CD4-positive, alpha-beta T cell treated with Interleukin-15 for 1 hour (primary cell): ENCODE measurements around the gene RARS2.

Experiments used
- DNase-seq: peaks from one replicate; pipeline ENCODE4 v3.0.0-alpha.2; 2020

RARS2 gene

DNA sequence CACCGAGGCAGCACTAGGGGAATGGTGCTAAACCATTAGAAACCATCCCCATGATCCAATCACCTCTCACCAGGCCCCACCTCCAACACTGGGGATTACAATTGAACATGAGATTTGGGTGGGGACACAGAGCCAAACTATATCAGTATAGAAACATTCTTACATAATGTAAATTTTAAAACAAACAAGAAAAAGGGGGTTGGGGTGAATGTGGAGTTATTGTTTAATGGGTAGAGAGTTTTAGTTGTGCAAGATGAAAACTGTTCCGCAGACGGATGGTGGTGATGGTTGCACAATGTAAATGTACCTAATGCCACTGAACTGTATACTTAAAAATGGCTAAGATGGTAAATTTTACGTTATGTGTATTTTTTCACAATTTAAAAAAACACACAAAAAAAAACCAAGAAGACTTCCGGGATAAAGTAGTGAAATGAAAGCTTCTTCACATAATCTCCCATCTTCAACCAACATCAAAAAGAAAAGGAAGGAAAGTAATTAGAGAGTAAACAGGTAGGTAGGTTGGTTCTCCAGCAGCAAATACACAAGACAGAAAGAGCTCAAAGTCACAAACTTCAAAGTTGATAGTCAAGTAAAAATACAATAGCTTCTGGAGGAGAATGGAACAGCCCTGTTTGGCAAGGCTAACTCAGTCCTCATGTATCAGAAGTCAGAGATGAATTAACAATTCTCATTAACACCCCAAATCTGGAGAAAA, 16.3 kb downstream of the RARS2 start:
- no peak for DNase-seq

GRCh38 chr6:87572883-87573282, 16.9 kb downstream of the RARS2 start:
- DNase-seq, result no peak

- DNase-seq, result no peak
Observed at GRCh38 chr6:87572021-87572420, 17.8 kb downstream of the RARS2 start.

GRCh38 chr6:87561017-87561416, 28.8 kb downstream of the RARS2 start:
- DNase-seq, result no peak

DNA sequence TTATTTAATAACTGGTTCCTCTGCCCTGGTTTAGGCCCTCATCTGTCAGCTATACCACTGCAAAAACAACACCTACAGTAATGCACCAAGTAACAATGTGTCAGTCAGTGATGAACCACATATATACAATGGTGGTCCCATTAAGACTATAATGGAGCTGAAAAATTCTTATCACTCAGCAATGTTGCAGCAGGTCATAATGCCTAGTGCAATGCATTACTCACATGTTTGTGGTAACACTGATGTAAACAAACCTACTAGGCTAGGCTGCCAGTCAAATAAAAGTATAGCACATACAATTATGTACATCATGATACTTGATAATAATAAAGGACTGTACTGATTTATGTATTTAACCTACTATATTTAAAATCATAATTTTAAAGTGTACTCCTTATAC, 31.3 kb downstream of the RARS2 start:
- DNase-seq, result no peak

DNA sequence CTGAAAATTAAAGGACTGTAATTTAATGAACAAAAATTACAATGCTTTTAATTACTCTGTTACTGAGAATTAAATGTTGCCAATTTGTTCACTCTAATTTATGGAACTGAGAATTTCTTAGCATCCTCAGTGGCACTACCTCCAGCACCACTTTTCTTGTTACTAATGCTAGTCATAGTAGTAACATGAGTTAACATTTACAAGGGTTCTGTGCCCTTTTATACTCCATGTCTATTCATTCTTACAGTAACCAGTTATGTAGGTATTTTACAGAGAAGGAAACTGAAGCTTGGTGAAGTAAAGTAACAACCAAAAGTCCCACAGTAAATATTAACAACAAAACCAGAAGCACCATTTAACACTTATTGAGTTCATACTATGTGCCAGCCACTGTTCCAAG, 34.3 kb downstream of the RARS2 start:
- no peak for DNase-seq

DNA sequence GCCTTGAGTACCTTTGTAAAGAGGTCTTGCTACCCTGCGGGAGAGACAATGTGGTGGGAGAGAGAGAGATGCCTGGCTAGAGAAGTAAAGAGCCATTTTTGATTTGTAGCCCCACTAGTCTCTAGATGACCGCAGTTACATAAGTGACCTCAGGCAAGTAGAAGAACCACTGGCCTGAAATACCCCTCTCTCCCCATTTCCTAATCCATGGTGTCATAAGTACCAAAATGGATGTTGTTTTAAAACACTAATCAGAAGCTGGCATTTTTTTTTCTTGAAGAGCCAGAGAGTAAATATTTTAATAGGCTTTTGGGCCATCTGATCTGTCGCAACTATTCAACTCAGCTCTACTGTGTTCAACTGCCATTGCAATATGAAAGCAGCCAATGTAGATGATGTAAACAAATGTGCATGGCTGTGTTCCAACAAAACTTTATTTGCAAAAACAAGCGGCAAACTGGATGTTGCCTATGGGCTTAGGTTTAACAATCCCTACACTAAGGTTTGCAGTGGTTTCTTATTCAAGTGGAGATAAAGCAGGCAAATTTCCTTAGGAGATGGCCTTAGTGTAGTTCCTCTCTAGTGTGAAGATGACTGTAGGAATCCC, 36.5 kb downstream of the RARS2 start:
- no peak for DNase-seq

GRCh38 chr6:87551799-87552198, 38.0 kb downstream of the RARS2 start:
- no peak for DNase-seq

- no peak for DNase-seq
Observed at GRCh38 chr6:87544474-87544735, 45.4 kb downstream of the RARS2 start.

DNA sequence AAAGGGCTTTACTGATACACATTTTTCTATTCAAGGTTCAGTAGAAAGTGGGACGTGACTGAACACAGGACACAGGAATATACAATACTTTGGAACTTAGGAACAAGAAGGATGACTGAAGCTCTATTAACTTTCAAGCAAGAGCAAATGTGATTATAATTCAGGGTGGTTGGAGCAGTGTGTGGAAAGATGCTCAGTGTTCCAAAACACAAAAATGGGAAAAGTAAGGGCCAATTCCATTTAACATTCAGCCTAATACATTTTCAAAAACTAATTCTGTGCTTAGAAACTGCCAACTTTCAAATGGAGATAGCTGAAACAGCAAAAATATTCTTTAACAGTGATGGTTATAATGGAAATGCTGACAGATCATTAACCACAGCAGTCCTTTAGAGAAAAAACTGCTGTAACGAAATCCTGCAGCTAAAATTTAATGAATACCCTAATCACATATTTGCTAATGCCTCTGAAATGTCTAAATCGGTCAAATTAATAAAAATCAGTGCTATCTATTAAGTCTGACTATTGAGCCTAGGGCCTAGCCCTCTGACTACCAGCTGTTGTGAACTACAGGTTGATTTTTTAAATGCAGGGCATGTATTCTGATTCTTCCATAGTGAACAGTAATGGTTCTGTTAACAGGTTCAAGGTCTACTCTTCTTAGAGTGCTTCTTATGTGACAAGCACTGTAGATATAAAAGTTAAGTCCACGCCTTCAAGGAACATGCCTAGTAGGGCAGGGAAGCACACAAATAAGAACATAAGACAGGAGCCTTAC, 45.9 kb downstream of the RARS2 start:
- no peak for DNase-seq

DNA sequence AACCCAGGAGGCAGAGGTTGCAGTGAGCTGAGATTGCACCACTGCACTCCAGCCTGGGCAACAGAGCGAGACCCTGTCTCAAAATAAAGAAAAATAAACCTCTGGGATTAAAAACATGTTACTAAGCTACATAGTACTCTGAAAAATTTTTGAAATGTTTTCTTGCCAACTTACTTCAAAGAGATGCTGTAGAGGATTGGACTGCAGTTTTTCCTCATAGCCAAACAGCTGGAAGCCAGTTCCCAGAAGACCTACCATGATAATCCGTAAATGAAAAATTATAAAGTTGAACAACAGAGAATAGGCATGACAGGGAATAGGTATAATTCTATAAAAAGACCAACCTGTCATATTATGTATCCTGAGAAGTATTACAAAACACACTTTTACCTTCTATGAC, 48.0 kb downstream of the RARS2 start:
- DNase-seq, result no peak

GRCh38 chr6:87541041-87541440, 48.7 kb downstream of the RARS2 start:
- DNase-seq, result no peak

DNA sequence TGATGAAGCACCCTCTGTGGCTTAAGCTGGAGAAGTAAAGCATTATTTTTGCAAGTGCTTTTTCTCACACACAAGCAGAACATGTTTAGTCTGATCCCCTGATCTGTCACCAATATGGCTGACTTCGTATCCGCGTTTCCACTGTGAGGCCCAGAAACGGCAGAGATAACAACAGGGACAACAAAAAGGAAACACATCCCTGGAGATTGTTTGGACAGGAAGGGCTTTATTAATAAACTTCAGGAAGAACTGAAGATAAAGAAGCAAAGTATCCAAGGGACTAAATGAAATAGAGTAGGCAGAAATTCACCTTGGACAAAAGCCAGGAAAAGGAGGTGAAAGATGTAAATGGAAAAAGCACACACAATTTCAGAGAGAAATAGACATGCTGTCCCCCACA, 49.2 kb downstream of the RARS2 start:
- no peak for DNase-seq

DNA sequence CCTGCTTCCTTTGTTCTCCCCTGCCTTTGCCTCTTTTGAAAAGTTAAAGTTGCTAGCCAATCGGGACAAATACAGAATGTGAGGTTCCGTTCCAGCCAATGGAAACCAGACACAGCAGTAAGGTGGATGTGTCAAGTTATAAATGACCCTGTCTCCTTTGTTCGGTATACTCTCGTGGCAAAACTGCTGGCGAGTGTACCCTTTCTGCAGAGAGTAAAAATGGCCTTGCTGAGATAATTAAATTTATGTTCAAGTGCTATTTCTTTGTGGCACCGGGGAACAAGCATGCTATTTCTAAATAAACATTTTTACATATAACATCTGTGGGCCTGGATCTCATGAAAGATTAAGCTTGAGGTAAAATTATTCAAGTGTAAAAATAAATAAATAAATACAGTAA, 50.2 kb downstream of the RARS2 start:
- no peak for DNase-seq

GRCh38 chr6:87538510-87539260, 51.1 kb downstream of the RARS2 start:
- DNase-seq, result no peak

DNA sequence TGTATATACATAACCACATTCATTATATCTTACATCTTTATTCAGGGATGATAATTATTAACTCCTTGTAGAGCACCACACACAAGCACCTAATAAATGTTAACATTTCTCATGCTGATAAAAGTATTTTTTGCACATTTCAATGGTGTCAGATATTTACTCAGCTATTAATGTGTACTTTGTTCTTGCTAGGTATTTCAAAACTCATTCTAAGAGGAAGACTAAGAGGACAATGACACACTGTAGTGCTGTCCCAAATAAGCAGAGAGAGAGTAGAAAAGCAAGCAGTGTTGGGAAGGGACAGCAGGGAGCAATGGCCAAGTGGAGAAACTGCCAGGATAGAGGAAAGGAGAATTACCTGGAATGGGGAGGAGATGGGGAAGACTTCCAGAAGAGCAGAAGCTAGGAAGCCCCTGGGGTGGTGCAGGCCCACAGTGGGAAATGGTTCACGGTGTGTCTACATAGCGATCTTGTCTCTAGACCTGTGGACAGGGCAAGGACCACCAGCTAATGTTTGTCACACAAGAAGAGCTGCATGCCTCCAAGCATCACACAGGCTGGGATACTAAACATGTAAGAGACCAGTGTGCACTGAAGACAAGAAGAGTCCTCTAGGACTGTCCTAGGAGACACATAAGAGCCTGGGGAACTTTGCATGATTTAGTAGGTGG, 55.3 kb downstream of the RARS2 start:
- DNase-seq, result no peak

DNA sequence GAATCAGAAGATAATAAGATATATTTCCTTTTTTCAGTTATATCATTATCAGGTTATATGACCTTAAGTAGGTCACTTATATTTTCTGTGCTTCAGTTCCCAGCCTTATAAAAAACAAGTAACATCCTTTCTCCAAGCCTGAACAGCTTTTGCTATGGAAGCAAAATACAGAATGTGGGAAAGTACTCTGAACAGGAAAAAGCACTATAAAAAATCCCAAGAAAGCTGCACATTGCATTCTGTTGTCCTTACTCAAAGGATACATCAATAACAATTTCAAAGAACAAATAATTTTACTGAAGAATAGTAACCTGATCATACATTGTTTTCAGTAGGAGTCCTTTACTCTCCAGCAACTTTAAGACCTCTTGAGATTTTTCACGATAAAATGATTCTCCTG, 60.6 kb downstream of the RARS2 start:
- no peak for DNase-seq

GRCh38 chr6:87522686-87523085, 67.1 kb downstream of the RARS2 start:
- DNase-seq, result no peak

- no peak for DNase-seq
Observed at GRCh38 chr6:87518453-87518852, 71.3 kb downstream of the RARS2 start.

- no peak for DNase-seq
Observed at GRCh38 chr6:87514831-87515230, 75.0 kb downstream of the RARS2 start.

DNA sequence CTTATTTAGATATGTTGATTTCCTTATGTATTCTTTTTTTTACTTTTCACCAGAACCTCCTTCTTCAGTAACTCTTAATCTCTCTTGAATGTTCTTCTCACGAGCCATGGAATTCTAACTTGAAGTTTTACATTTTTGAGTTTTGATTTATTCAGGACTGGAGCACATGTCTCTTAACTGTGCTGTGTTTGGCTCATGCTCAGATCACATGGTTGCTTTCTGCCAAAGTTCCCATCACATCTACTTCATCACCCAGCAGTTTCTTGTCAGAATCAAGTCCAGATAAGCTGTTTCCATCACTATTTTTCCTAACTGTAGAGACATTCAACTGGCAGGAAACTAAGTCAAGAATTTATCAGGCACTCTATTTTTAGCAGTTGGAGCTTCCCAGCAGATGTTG, 85.3 kb downstream of the RARS2 start:
- DNase-seq, result no peak

DNA sequence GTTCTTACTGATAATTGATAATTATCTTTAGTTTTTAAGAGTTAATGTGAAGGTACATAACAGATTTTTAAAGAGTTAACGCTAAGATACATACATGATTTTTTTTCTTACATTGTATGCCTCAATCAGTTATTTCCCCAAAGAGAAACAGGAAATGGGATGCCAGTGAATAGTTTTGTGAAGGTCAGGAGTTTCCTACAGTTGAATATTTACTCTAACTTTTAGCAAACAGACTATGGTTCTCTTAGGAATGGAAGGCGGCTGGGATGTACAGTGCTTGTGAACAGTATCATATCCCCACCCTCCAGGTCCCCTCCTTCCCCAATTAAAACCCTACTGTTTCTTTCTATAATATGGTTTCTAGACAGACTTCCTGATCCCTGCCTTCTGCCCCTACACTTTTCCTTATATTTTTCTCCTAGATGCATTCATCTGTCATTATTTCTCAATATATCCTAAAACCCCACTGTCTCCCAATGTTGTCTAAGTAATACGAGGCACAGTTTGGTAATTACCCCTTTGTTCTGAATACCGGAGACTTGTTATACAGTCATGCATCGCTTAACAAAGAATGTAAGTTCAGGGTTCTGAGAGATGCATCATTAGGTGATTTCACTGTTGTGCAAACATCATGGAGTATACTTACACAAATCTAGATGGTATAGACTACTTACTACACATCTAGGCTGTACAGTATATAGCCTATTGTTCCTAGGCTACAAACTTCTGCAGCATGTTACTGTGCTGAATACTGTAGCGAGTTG, 87.8 kb downstream of the RARS2 start:
- DNase-seq, result no peak
